ENCODE results near the gene NWD2. TPM values are rescaled to one million over a fixed set of nuclear protein-coding genes. Genes with fewer than 3 reads are reported as not detected.
"Not testable (repeated sequence)": the region's sequence is repeated elsewhere in the genome, so short reads cannot be mapped to it uniquely, and the experiment has no call there.

Gene NWD2
- total and polyA plus RNA-seq, 2 donors (not counting 1 experiment from before 2014, with no cell fraction given): not detected

DNA sequence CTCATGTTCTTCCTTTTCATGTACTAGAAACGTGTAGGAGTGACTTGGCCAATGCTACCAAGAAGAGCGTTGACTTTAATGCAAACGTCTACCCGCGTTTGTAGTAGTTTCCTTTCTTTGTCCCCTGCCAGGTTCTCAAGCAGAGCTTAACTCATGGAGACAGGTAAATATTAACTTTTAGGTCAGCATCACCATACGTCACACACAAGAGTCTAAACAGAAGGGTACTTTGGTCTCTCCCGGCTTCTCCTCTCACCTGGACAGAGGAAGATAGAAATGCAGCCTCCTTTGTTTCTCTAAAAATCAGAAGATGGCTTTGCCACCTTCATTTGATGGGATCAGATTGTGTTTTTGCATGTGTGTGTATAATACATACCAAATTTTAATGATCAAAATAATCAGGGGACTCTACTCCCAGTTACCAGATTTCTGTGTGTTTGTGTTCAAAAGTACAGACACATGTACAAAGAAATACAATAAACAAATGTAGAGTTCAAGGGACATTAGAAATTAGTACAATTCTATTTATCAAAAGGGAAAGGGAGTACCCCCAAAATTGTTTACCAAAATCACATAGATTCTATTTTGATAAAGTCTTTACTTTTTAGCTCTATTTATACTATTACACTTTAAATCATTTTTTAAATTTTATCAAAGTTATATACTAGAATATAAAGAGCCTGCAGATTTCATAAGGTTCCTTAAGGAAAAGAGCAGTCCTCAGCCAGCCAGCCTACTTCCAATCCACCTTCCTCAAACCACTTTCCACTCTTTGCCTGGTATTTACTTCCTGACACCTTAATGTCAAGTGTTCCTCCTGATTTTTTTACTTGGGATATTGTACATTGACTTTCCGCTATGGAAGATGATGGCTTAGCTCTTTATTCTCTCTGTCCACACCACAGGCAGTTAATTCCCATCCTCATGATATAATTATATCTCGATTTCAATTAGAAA lies 246.1 kb downstream of the NWD2 start:
- H3K79me2 ChIP-seq (ENCODE audit: control insufficient read depth, insufficient read depth, low read length): no peaks in the 10 kb centered on the region
- no peak overlapping the region for H3K9ac ChIP-seq (ENCODE audit: insufficient read depth, low read length)
- no peak for TF ChIP-seq EZH2 (IDR thresholded peaks at IDR 0.05; ENCODE audit: low read length, missing control alignments)
- TF ChIP-seq, protein P1, sequence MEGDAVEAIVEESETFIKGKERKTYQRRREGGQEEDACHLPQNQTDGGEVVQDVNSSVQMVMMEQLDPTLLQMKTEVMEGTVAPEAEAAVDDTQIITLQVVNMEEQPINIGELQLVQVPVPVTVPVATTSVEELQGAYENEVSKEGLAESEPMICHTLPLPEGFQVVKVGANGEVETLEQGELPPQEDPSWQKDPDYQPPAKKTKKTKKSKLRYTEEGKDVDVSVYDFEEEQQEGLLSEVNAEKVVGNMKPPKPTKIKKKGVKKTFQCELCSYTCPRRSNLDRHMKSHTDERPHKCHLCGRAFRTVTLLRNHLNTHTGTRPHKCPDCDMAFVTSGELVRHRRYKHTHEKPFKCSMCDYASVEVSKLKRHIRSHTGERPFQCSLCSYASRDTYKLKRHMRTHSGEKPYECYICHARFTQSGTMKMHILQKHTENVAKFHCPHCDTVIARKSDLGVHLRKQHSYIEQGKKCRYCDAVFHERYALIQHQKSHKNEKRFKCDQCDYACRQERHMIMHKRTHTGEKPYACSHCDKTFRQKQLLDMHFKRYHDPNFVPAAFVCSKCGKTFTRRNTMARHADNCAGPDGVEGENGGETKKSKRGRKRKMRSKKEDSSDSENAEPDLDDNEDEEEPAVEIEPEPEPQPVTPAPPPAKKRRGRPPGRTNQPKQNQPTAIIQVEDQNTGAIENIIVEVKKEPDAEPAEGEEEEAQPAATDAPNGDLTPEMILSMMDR (conservative IDR thresholded peaks at IDR 0.05 in 1 of 2, IDR thresholded peaks at IDR 0.05 in 1 of 2; ENCODE audit: low read depth in 1 of 2, low read length in 2 of 2): no peak
- H3K27me3 ChIP-seq (ENCODE audit: control insufficient read depth, insufficient read depth, low read length): no peaks in the 10 kb centered on the region
- no peak overlapping the region for H3K4me2 ChIP-seq (ENCODE audit: extremely low read depth, insufficient read depth, low read length)
- no peak overlapping the region for H2AFZ ChIP-seq (ENCODE audit: low read length)
- H3K27ac ChIP-seq (ENCODE audit: insufficient read depth, low read length): no peak overlapping the region
- no peaks in the 10 kb centered on the region for H3K36me3 ChIP-seq (ENCODE audit: control insufficient read depth, insufficient read depth, low read length)
- H3K4me1 ChIP-seq (ENCODE audit: control insufficient read depth, extremely low read depth, insufficient read depth, low read length): no peaks in the 10 kb centered on the region
- H4K20me1 ChIP-seq (ENCODE audit: control insufficient read depth, extremely low read depth, insufficient read depth, low read length): no peaks in the 10 kb centered on the region
- DNase-seq (ENCODE audit: low read depth in 2 of 2): no peak
- H3K9me3 ChIP-seq (ENCODE audit: control insufficient read depth, insufficient read depth, low read depth, low read length): no peaks in the 10 kb centered on the region
- no peak overlapping the region for H3K4me3 ChIP-seq (replicated peaks in 1 of 4; ENCODE audit: control extremely low read depth in 1 of 4, insufficient read depth in 1 of 4, low read depth in 3 of 4, low read length in 4 of 4)

GRCh38 chr4:37495353-37495752 lies 250.8 kb downstream of the NWD2 start:
- not testable (repeated sequence) for H4K20me1 ChIP-seq (ENCODE audit: control insufficient read depth, extremely low read depth, insufficient read depth, low read length); H2AFZ ChIP-seq (ENCODE audit: low read length); H3K27me3 ChIP-seq (ENCODE audit: control insufficient read depth, insufficient read depth, low read length); H3K4me1 ChIP-seq (ENCODE audit: control insufficient read depth, extremely low read depth, insufficient read depth, low read length); H3K9ac ChIP-seq (ENCODE audit: insufficient read depth, low read length); H3K79me2 ChIP-seq (ENCODE audit: control insufficient read depth, insufficient read depth, low read length); H3K4me2 ChIP-seq (ENCODE audit: extremely low read depth, insufficient read depth, low read length); DNase-seq (ENCODE audit: low read depth in 2 of 2); H3K36me3 ChIP-seq (ENCODE audit: control insufficient read depth, insufficient read depth, low read length); H3K9me3 ChIP-seq (ENCODE audit: control insufficient read depth, insufficient read depth, low read depth, low read length); H3K4me3 ChIP-seq (replicated peaks in 1 of 4; ENCODE audit: control extremely low read depth in 1 of 4, insufficient read depth in 1 of 4, low read depth in 3 of 4, low read length in 4 of 4); H3K27ac ChIP-seq (ENCODE audit: insufficient read depth, low read length)

Measured in fibroblast of lung (primary cell).